ENCODE data around the gene FEM1C. TPM values are rescaled to one million over a fixed set of nuclear protein-coding genes. Genes with fewer than 3 reads are reported as not detected.

Gene FEM1C
- total RNA-seq, 1 donor from 2014 or later: 20.7 TPM

DNA sequence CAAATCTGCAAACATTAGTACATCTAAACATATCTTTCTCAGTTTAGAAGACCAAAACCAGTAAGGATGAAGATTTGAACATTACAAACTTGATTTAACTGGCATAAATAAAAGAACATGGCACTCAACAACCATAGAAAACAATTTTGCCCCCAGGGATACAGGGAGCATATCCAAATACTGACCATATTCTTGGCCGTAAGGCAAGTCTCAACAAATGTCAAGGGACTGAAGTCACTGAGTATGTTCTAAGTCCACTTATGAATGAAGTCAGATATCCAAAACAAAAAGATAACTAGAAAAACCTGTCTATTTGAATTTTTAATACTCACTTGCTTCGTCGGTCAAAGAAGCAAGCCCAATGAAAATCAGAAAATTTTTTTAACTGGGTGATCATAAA is 14.1 kb downstream of the FEM1C start:
- DNase-seq (ENCODE audit: low spot score) (no peak), ATAC-seq (peak; percentile 57)
- intact Hi-C loops (cut with DNase I): no loop called here

DNA sequence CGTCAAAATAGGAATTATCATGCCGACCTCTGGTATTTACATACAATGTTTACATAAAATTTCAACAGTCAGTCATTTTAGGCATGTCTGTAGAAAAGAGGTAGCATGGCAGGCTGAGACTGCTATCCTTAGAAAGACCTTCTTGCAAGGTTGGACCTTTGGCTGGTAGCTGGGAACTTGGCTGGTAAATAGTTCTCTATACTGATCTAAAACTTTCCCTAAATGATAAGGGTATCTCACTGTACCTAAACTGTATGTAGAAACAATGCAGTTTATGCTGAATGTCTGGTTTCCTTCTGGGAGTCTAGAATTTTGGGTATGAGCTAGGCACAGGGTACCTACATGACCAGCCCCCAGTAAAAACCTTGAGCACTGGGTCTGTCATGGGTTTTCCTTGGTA is 18.0 kb downstream of the FEM1C start:
- ATAC-seq: no peak
- no peak for DNase-seq (ENCODE audit: low spot score)
- intact Hi-C loops (cut with DNase I): no loop called here

DNA sequence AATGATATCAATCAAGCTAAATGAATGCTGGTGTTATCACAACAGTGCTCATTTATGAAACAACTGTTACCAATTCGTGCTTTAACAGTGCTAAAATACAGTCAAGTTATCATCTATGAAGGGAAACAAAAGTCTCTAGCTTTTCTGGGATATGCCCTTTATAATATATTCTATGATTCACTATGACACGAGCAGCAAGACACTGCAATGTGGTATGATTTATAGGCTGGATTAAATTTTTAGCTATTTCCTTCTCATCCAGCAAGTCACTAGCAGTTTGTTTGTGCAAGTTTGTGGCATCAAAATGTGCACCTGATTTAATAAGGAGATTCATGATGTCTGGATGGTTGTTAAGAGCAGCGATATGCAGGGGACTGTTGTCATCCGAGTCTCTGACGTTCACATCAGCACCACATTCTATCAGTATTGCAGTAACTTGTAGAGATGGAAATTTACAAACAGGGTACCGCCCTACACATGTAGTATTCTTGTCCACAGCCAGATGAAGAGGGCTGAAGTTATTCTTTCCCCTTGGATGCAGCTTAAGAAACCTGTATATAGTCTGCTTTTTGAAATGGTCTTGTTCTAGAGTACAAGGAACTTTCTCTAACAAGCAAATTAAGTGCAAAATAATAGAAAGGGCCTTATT is 20.3 kb downstream of the FEM1C start:
- no peak for DNase-seq (ENCODE audit: low spot score)
- intact Hi-C loops (cut with DNase I): no loop called here
- ATAC-seq: no peak

DNA sequence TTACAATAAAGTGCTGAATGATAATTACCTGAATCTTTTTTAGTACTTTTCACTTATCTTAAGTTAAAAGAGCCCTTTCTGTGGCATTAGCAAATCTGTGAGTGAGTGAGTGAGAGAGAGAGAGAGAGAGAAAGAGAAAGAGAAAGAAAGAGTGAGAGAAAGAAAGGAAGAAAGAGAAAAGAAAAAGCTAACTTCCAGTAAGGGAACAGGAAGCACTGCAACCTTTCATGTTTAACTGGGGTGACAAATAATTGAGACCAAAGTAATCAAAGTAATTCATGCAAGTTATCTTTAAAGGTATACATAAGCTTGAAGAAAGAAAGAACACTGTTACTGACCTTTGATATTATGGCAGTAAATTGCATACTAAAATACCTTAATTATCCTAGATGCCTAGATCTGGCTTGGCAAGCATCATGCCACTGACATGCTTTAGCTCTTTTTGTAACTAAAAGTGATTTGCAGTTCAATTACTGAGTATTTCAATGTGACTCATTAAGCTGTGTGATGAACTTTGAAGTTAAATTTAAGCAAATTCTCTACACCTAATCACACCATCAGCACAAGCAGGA is 21.7 kb downstream of the FEM1C start:
- DNase-seq (ENCODE audit: low spot score) (no peak), ATAC-seq (no peak)
- intact Hi-C loops (cut with DNase I): no loop called here

DNA sequence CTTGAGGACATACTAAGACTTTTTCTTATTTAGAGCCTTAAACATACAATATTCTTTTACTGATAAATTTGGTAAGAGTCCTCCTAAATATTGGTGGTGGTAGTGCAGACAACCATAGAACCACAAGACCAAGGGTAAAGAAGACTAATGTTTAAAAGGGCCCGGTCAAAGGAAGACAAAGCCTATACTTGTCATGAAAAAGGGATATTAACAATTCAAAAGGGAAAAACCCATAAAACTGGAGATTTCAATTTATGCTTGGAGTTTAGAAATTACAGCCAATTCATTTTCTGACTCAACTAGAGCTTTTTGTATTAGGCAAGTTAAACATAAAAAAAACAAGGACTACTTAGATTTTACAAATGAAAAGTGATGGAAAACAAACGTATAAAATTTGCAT is 24.4 kb downstream of the FEM1C start:
- no peak for ATAC-seq
- no peak for DNase-seq (ENCODE audit: low spot score)
- intact Hi-C loops (cut with DNase I): no loop called here

DNA sequence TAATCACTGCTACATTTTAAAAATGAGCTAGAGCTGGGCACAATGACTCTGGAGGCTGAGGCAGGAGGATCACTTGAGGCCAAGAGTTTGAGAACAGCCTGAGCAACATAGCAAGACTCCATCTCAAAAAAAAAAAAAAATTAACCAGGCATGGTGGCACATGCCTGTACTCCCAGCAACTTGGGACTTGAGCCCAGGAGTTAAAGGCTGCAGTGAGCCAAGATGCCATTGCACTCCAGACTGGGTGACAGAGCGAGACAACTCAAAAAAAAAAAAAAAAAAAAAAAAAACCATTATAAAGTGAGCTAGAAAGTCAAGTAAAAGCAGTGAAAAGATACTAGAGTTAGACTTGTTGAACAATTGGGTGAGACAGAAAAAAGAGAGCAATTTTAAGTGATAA is 28.2 kb downstream of the FEM1C start:
- no peak for DNase-seq (ENCODE audit: low spot score)
- ATAC-seq: no peak
- intact Hi-C loops (cut with DNase I): no loop called here

DNA sequence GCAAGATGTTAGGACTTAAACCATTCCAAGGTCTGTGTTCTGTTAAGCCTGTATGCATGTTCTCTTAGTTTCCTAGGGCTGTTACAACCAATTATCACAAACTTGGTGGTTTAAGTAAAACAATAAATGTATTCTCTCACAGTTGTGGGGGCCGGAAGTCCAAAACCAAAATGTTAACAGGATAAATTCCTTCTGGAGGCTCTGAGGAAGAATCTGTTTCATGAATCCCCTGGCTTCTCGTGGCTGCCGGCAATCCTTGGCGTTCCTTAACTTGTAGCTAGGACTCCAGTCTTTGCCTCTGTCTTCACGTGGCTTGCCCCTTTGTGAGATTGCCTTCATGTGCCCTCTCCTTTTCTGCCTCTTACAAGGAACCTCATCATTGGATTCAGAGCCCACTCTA is 30.4 kb downstream of the FEM1C start:
- intact Hi-C loops (cut with DNase I): no loop called here
- DNase-seq (ENCODE audit: low spot score) (no peak), ATAC-seq (no peak)

DNA sequence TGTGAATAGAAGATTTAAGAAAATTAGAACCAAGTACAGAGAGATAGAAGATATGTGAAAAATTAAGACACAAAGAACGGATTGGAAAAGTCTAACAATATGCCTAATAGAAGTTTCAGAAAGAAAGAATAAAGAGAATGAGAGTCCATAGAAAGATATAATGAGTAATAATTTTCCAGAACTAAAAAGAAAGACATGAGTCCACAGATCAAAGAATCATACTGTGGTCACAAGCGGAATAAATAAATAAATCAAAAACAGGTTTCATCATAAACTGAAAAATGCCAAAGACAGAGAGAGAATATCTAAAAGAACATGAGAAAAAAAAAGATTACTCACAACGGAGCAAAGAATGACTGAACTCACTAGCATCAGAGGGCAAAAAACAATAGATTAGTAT is 32.9 kb downstream of the FEM1C start:
- DNase-seq (ENCODE audit: low spot score) (no peak), ATAC-seq (no peak)
- intact Hi-C loops (cut with DNase I): no loop called here

DNA sequence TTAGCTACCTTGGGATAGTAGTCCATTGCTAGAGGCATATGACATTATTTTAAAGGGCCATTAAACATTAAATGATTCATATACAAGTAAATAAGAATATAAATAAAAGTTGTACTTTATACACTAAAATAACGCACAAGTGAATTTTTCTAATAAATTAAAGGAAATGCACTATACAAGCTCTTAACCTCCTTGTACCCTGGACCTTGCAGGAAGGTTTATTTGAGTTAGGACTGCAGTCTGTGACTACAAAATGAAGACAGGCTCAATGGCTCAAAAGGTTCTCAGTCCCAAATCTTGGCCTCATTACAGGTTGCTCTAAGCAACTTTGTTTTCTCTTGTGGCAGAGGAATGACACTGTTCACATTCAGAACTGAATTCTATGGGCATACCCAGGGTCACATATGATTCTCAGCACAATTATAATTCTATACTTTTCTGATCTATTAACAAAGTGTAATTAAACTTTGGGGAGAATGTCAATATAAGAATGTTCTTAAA is 34.4 kb downstream of the FEM1C start:
- no peak for ATAC-seq
- intact Hi-C loops (cut with DNase I): no loop called here
- no peak for DNase-seq (ENCODE audit: low spot score)

DNA sequence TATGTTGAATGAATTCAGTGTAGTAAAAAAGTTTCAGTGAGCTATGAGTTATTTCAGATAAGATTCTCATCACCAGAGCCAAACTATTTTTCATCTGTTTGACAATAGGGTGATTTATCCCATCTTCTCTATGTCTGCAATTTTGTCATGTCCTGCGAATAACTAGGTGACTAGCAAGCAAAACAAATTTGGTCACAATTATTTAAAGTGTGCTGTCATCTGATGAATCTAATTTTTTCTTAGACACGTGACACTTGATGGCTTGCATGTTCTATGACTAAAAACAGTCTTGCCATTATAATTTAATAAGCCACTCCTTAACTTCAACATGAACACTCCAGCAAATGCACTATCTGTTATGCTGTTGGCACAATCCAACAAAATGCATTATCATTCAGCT is 35.0 kb downstream of the FEM1C start:
- DNase-seq (ENCODE audit: low spot score) (no peak), ATAC-seq (no peak)
- intact Hi-C loops (cut with DNase I): no loop called here

DNA sequence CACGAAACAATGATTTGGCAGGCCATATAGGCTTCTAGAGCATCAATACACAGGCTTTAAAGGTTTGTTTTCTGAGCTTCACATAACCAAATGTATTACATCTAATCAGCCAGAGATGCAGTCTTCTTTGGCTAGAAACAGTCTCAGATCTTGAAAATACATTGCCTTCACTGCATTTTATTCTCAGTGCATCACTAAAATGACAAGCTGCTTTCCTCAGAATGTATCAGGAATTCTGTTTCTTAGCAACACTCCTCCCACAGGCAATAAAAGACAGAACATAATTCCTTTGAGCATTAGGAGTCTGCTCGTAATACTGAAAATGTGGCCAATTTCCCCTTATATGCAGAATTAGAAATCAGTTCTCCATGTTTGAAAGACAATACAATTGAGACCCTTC is 36.9 kb downstream of the FEM1C start:
- DNase-seq (ENCODE audit: low spot score) (no peak), ATAC-seq (no peak)
- intact Hi-C loops (cut with DNase I): no loop called here

DNA sequence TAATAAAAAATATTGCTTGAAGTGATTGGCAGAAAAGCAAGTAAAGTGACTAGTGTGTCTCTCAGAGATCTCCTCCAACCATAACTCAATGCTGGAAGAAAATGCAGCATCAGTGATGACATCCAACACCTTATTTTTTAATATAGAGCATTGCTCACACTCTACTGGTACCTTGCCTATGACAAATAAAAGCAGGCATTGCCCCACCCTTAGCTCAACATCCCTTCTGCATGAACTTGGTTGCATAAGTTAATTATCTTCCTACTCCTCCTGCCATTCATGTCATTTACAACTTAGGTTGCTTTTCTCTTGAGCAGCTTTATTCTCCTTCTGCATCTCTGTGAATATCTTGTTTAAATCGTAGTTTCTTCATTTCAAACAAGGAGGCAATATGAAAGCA is 41.2 kb downstream of the FEM1C start:
- ATAC-seq (no peak), DNase-seq (ENCODE audit: low spot score) (no peak)
- intact Hi-C loops (cut with DNase I): no loop called here

DNA sequence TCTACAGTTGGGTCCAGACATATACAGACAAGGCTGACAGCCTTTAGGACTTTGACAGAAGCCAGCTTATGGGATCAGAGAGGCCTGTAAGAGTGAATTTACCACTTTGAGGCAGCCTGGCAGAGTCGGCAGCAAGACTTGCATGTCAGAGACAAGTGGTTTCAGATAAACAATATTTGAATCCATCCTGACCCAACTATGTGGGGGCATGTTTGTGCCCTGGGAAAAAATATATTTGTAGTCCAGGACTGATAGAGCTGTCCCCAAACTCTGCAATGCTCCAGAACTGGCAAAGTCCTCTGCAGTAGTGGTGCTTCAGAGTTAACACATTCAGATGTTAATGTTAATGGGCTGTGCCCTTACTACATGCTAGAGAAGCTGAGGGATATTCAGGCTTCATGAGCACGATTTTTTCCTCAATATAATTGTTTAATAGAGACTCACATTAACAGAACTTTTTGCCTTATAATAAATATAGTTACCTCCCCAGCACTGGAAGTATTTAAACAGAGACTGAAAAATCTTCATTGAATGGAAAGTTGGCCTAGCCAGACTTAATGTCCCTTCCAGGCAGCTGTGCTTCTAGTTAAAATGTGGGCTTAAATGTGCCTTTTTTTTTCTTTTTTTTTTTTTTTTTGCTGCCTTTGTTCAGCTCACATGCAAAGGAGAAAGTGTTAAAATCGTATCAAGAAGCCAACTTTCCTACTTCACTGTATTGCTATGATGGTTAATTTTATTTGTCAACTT is 42.9 kb downstream of the FEM1C start:
- intact Hi-C loops (cut with DNase I): no loop called here
- DNase-seq (ENCODE audit: low spot score) (no peak), ATAC-seq (no peak)

DNA sequence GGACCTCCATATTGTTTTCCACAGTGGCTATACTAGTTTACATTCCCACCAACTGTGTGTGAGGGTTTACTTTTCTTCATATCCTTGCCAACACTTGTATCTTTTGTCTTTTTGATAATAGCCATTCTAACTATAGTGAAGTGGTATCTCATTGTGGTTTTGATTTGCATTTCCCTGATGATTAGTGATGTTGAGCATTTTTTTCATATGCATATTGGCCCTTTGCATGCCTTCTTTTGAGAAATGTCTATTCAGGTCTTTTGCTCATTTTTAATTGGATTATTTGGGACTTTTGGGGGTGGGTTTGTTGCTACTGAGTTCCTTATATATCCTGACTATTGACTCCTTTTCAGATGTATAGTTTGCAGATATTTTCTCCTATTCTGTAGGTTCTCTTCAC is 44.4 kb downstream of the FEM1C start:
- intact Hi-C loops (cut with DNase I): no loop called here
- DNase-seq (ENCODE audit: low spot score): no peak
- no peak for ATAC-seq

DNA sequence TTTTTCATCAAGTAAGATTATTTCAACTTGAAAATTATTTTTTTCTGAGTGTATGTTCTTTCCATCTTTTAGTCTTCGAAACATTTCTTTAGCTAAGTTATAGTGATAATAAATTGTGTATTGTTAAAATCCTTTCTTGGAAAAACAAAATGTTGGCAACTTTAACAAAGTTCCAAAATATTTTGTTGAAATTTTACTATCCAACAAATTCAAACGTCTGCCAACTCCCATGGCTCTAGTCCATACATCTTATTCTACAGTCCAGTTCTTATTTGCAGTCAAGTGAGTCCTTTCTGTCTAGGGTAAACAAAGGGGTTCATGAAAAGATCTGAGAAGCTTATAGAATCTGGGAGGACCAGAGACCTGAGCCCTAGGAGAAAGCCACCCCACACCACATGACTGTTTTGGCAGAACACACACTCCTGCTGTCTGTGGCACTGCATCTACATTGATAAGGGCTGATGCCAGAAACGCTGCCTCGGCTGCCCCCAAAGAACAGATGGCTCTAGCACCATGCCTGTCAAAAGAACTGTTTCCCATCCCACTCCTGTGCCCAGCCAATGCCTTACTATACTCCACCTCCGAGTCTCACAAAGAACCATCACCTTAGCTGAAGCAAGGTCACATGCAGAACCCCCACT is 47.5 kb downstream of the FEM1C start:
- intact Hi-C loops (cut with DNase I): no loop called here
- ATAC-seq: no peak
- DNase-seq (ENCODE audit: low spot score): no peak

DNA sequence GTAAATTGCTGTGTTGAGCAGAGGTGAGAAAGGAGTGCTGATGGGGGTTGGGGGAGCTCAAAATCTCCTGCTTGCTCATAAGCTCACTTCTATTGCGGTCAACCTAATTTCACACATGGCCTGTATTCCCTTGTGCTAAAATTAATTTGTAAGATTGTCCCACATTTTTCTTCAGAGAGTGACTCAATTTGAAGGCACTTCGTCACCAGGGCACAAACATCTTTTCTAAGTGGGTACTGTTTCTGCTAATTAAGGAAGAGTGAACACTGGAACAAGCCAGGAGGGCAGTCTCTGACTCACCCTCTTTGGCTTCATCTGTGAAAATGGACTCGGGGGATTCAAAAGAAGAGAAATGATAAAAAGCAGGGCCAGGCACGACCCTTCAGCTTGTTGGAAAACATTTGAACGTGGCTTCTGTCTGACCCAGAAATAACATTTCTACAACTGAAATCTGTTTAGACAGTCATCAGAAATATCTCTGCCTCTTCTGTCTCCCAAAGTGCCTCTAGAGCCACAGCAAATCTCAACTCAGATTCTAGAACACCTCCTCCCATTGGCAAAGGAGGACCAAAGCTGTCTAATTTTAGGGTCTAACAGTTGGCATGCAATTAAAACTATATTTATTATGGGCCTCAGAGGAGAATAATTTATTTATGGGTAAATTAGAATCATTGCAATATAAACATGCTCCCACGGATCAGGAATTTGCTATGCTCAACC is 49.8 kb downstream of the FEM1C start:
- intact Hi-C loops (cut with DNase I): no loop called here
- DNase-seq (ENCODE audit: low spot score): no peak
- no peak for ATAC-seq

DNA sequence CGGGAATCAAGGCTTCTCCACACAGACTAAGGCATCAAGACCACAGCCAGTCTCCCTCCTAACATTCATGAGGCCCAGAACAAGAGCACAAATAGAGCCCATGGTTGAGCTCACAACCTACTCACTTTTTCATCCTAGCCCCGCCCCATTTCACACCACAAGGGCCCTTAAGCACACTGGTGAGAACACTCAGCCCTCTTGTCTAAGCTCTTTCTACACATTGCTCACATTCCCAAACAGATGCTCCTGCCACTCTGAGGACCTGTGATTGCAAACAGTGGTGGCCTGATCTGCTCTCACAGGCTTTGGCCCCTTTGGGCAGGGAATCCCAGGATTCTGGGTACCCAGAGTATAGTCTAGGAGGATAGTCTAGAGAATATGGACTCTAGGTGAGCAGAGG is 54.0 kb downstream of the FEM1C start:
- DNase-seq (ENCODE audit: low spot score): no peak
- intact Hi-C loops (cut with DNase I): no loop called here
- ATAC-seq: no peak

DNA sequence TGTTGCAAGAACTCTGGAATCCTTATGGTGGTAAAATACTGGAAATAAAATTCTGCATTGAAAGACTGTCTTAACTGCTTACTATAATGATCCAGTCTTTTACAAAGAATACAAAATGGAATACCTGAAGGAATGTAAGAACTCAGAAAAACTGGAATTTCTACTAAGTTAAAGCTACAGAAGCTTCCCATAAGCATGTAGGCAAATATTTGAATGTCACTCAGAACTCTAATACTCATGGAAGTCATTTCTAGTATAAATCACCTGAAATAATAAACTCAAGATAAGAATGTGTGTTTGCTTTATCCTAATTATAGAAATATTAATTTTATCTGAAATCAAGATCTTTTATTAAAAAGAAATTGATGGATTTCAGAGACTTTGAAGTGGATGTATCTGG is 54.8 kb downstream of the FEM1C start:
- intact Hi-C loops (cut with DNase I): no loop called here
- no peak for DNase-seq (ENCODE audit: low spot score)
- ATAC-seq: no peak

DNA sequence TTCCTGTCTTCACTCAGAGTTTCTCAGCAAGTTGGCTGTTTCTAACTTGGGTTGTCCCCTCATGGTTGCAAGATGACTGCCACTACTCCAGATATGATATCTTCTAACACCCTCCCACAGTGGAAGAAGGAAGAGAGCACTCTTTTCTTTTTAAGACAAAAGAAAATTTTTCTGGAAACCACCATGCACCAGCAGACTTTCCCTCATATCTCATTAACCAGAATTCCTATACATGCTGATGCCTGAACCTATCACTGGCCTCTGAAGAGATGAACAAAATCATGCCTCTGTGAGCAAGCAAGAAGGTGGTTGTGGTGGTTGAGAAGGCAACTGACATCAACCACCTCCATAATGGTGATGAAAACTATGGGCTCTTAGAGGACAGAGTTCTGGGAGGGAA is 56.8 kb downstream of the FEM1C start:
- ATAC-seq: no peak
- intact Hi-C loops (cut with DNase I): no loop called here
- DNase-seq (ENCODE audit: low spot score): no peak

DNA sequence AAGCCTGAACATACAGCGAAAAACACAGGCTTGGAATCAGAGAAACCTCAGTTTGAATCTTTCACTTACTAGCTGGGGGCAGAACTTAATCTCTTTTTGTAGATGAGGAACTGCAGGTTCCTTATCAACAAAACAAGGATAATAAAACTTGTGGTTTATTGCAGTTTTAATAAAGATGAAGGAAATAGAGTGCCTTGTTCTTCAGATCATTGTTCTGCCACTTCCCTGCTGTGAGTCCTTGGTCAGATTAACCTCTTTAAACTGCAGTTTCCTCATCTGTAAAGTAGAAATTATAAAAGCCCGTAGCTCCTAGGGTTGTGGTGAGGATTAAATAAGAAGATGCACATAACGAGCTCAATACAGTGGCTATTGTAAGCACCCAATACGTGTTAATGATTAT is 57.4 kb downstream of the FEM1C start:
- ATAC-seq (no peak), DNase-seq (ENCODE audit: low spot score) (no peak)
- intact Hi-C loops (cut with DNase I): no loop called here
